HCT116 (cell line): ENCODE measurements around the gene PIK3CB. TPM values are rescaled to one million over a fixed set of nuclear protein-coding genes. Genes with fewer than 3 reads are reported as not detected.

Experiments
- ATAC-seq: fragments of 200-7000 bp; cut with Tn5 transposase; 2 replicates; pipeline ENCODE4 v1.9.1; 2020; ENCODE audit warnings: mild to moderate bottlenecking, moderate library complexity
- BruUV-seq: library from RNA; stranded (reverse); fragments of 400-500 nt; replicated peaks from 2 replicates; lab custom pipeline; 2021; lab: Mats Ljungman, UMichigan
- CTCF ChIA-PET: fragments of 300-600 bp; sonication (Branson Sonifier 250); formaldehyde crosslinking; loops from one replicate; lab custom pipeline; 2021; ENCODE audit warnings: antibody characterized with exemption; lab: Charles Lee
- POLR2A ChIA-PET: fragments of 300-600, 350-600 bp; sonication (Branson Sonifier 250); formaldehyde crosslinking; loops from one replicate; lab custom pipeline; 2021; ENCODE audit warnings: antibody characterized with exemption; lab: Charles Lee
- RAD21 ChIA-PET, 2 experiments: fragments of 300-600 bp; sonication (Branson Sonifier 250); formaldehyde crosslinking; loops; one replicate each; lab custom pipeline; 2023; ENCODE audit warnings: low total read pairs in 2 of 2; ENCODE audit not compliant: uncharacterized antibody in 2 of 2, unreplicated experiment in 2 of 2, low non-redundant PET in 1 of 2; lab: Charles Lee
- DNase-seq: peaks from one replicate; pipeline ENCODE4 v3.0.0-alpha.2; 2010; ENCODE audit warnings: low read depth, low spot score
- H2AFZ ChIP-seq: fragments of 200-600 bp; shearing (Covaris generic), sonication (generic); 2 replicates; pipeline ENCODE4 v1.6.1; 2017; ENCODE audit warnings: low read depth, mixed run types, mixed read lengths, antibody characterized with exemption, low read length; ENCODE audit not compliant: poor library complexity, severe bottlenecking
- H3K27ac ChIP-seq: 2 replicates; pipeline ENCODE4 v1.5.1; 2012; ENCODE audit warnings: low read depth, low read length
- H3K27me3 ChIP-seq: fragments of 200-600 bp; sonication (generic); 2 replicates; pipeline ENCODE4 v1.6.1; 2016; ENCODE audit warnings: mixed run types, low read length, mixed read lengths; ENCODE audit not compliant: insufficient read depth
- H3K36me3 ChIP-seq, 2 experiments: fragments of 200-500 bp in 1 of 2; fragments of 200-600 bp in 1 of 2; sonication (Bioruptor generic) in 1 of 2; sonication (generic) in 1 of 2; 2 replicates each; pipeline versions ENCODE4 v1.5.1 to v1.6.1; 2014 to 2016; ENCODE audit warnings: low read length in 2 of 2, inconsistent platforms in 1 of 2, mixed read lengths in 1 of 2, mixed run types in 1 of 2; ENCODE audit not compliant: insufficient read depth in 2 of 2, control insufficient read depth in 1 of 2
- H3K4me1 ChIP-seq, 2 experiments: fragments of 200-600 bp in 1 of 2; sonication (generic) in 1 of 2; 2 replicates each; pipeline versions ENCODE4 v1.5.1 to v1.6.1; 2012 to 2017; ENCODE audit warnings: low read length in 2 of 2, inconsistent platforms in 1 of 2, mild to moderate bottlenecking in 1 of 2, mixed read lengths in 1 of 2, mixed run types in 1 of 2, moderate library complexity in 1 of 2; ENCODE audit not compliant: insufficient read depth in 2 of 2, control insufficient read depth in 1 of 2
- H3K4me2 ChIP-seq: fragments of 200-600 bp; sonication (generic); 2 replicates; pipeline ENCODE4 v1.6.1; 2017; ENCODE audit warnings: mixed run types, low read length, mixed read lengths
- H3K4me3 ChIP-seq, 2 experiments: fragments of 200-600 bp in 1 of 2; sonication (generic) in 1 of 2; replicated peaks in 1 of 2; 2 replicates each; pipeline ENCODE4 v1.5.1; 2011 to 2016; ENCODE audit warnings: low read length in 2 of 2, control low read depth in 1 of 2, low read depth in 1 of 2, mild to moderate bottlenecking in 1 of 2, mixed read lengths in 1 of 2, mixed run types in 1 of 2
- H3K79me2 ChIP-seq: fragments of 200-600 bp; sonication (generic); 2 replicates; pipeline ENCODE4 v1.6.1; 2017; ENCODE audit warnings: mild to moderate bottlenecking, mixed run types, low read length, moderate library complexity, mixed read lengths; ENCODE audit not compliant: insufficient read depth
- H3K9ac ChIP-seq: fragments of 200-600 bp; sonication (generic); 2 replicates; pipeline ENCODE4 v1.6.1; 2016; ENCODE audit warnings: low read length, mixed read lengths
- H3K9me2 ChIP-seq: fragments of 200-600 bp; sonication (generic), shearing (Covaris generic); 2 replicates; pipeline ENCODE4 v1.6.1; 2017; ENCODE audit warnings: mixed run types, mild to moderate bottlenecking, moderate library complexity; ENCODE audit not compliant: insufficient read depth
- H3K9me3 ChIP-seq, 2 experiments: fragments of 200-500 bp in 1 of 2; fragments of 200-600 bp in 1 of 2; sonication (Bioruptor generic) in 1 of 2; sonication (generic) in 1 of 2; 2 replicates each; pipeline ENCODE4 v1.6.1; 2014 to 2017; ENCODE audit warnings: low read length in 2 of 2, mixed read lengths in 2 of 2, inconsistent platforms in 1 of 2, low read depth in 1 of 2, mild to moderate bottlenecking in 1 of 2, mixed run types in 1 of 2, moderate library complexity in 1 of 2; ENCODE audit not compliant: control insufficient read depth in 1 of 2, insufficient read depth in 1 of 2
- H4K20me1 ChIP-seq: fragments of 200-600 bp; sonication (generic), shearing (Covaris generic); 2 replicates; pipeline ENCODE4 v1.6.1; 2017; ENCODE audit warnings: mixed run types, mild to moderate bottlenecking, moderate library complexity; ENCODE audit not compliant: insufficient read depth
- CEBPB ChIP-seq: IDR thresholded peaks from 2 replicates; pipeline ENCODE4 v1.6.1; 2012; ENCODE audit warnings: low read depth
- EGR1 ChIP-seq: IDR thresholded peaks from 2 replicates; pipeline ENCODE4 v1.6.1; 2012; ENCODE audit warnings: low read depth
- ELF1 ChIP-seq: IDR thresholded peaks from 2 replicates; pipeline ENCODE4 v1.6.1; 2012; ENCODE audit warnings: low read depth, borderline replicate concordance
- EZH2 ChIP-seq: fragments of 200-600 bp; sonication (generic); IDR thresholded peaks from 2 replicates; pipeline ENCODE4 v1.6.1; 2017; ENCODE audit warnings: antibody characterized with exemption, mixed run types
- EZH2phosphoT487 ChIP-seq: fragments of 200-600 bp; IDR thresholded peaks from 2 replicates; pipeline ENCODE4 v1.6.1; 2018; ENCODE audit warnings: antibody characterized with exemption, borderline replicate concordance
- FOSL1 ChIP-seq: IDR thresholded peaks from 2 replicates; pipeline ENCODE4 v1.6.1; 2012; ENCODE audit warnings: low read depth
- JUND ChIP-seq: IDR thresholded peaks from 2 replicates; pipeline ENCODE4 v1.6.1; 2012
- SIN3A ChIP-seq: IDR thresholded peaks from 2 replicates; pipeline ENCODE4 v1.6.1; 2012; ENCODE audit warnings: low read depth
- SP1 ChIP-seq: IDR thresholded peaks from 2 replicates; pipeline ENCODE4 v1.6.1; 2012; ENCODE audit warnings: low read depth
- ZFX ChIP-seq: fragments of 450-650 bp; IDR thresholded peaks from 2 replicates; pipeline ENCODE4 v1.6.1; 2017
- ZNF274 ChIP-seq: fragments of 200-500 bp; sonication (Bioruptor generic); IDR thresholded peaks from 2 replicates; pipeline ENCODE4 v1.6.1; 2014; ENCODE audit warnings: mild to moderate bottlenecking, low read depth, low read length, inconsistent platforms
- intact Hi-C: fragments of 100-400 bp; cut with micrococcal nuclease; formaldehyde crosslinking; loops from 2 replicates; pipeline ENCODE4 v1.10.0; 2022
- total RNA-seq: library from RNA; stranded (reverse); gene quantifications from one replicate; pipeline ENCODE4 v1.2.1, GENCODE V29; 2021; ENCODE audit not compliant: unreplicated experiment
- TF ChIP-seq, protein P1 (sequence below): IDR thresholded peaks from 2 replicates; pipeline ENCODE4 v1.6.1; 2012
- TF ChIP-seq, protein P2 (sequence below), 3 experiments: fragments of 200-600 bp in 1 of 3; sonication (generic) in 1 of 3; IDR thresholded peaks in 2 of 3; conservative IDR thresholded peaks in 1 of 3; 2 replicates each; pipeline ENCODE4 v1.5.1; 2012 to 2017; ENCODE audit warnings: low read depth in 2 of 3, low read length in 2 of 3, antibody characterized with exemption in 1 of 3, borderline replicate concordance in 1 of 3, control low read depth in 1 of 3, mild to moderate bottlenecking in 1 of 3, mixed read lengths in 1 of 3, mixed run types in 1 of 3, moderate library complexity in 1 of 3; ENCODE audit not compliant: insufficient read depth in 1 of 3

PIK3CB gene
- total RNA-seq, 1 experiment from 2014 or later, result 44.3 TPM

DNA sequence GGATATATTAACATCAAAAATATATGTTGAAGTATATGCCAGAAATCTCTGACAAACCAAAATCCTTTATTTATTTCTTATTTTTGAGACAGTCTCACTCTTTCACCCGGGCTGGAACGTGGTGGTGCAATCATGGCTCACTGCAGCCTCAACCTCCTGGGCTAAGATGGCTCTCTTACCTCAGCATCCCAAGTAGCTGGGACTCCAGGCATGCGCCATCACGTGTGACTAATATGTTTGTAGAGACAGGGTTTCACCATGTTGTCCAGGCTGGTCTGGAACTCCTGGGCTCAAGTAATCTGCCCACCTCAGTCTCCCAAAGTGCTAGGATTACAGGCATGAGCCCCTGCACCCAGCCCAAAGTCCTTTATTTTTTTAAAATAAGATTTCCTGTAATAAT, 214.3 kb downstream of the PIK3CB start:
- H3K79me2 ChIP-seq, result peaks cover 9% of the 10 kb centered on the region
- intact Hi-C loops, result no loop called here
- no peak for DNase-seq
- no peak overlapping the region for H3K4me2 ChIP-seq
- no peak overlapping the region for H2AFZ ChIP-seq
- H3K4me1 ChIP-seq, result no peaks in the 10 kb centered on the region
- ChIA-PET CTCF (no interaction called here), POLR2A (no interaction called here), RAD21 (no interaction called here)
- no peaks in the 10 kb centered on the region for H3K9me2 ChIP-seq
- H3K36me3 ChIP-seq, result no peaks in the 10 kb centered on the region
- no peak overlapping the region for H3K4me3 ChIP-seq
- H4K20me1 ChIP-seq, result no peaks in the 10 kb centered on the region
- no peak overlapping the region for H3K27ac ChIP-seq
- H3K9ac ChIP-seq, result no peak overlapping the region
- no peaks in the 10 kb centered on the region for H3K9me3 ChIP-seq
- TF ChIP-seq EZH2 (no peak), ZFX (no peak), FOSL1 (no peak)
- no peaks in the 10 kb centered on the region for H3K27me3 ChIP-seq
- no TSS peak for BruUV-seq
- ATAC-seq, result no peak

DNA sequence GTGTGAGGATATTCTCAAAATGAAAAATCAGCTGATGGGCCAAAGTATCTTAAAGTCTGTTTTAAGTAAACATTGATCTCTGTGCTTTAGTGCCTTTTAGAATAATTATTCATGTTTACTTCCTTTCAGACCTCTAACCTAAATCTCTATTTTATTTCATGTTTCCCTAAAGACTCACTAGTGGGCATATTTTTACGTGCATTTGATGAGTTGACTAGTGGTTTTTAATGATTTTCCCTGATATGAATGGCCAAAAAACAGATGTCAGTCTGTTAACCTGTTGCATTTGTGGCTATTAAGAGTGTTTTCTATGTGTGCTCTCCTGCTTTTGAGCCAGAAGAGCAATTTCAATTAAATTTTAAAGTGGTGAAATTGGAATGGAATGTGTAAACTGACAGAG, 219.3 kb downstream of the PIK3CB start:
- TF ChIP-seq EZH2, result no peak
- no peak for TF ChIP-seq EGR1
- no peak for TF ChIP-seq JUND
- no peak for TF ChIP-seq ZFX
- no peak for TF ChIP-seq ZNF274
- TF ChIP-seq CEBPB, result no peak
- no peak for TF ChIP-seq SIN3A
- TF ChIP-seq SP1, result no peak
- TF ChIP-seq EZH2phosphoT487, result no peak
- TF ChIP-seq, protein P1, sequence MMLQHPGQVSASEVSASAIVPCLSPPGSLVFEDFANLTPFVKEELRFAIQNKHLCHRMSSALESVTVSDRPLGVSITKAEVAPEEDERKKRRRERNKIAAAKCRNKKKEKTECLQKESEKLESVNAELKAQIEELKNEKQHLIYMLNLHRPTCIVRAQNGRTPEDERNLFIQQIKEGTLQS, result no peak
- no peak for TF ChIP-seq ELF1
- TF ChIP-seq, protein P2, sequence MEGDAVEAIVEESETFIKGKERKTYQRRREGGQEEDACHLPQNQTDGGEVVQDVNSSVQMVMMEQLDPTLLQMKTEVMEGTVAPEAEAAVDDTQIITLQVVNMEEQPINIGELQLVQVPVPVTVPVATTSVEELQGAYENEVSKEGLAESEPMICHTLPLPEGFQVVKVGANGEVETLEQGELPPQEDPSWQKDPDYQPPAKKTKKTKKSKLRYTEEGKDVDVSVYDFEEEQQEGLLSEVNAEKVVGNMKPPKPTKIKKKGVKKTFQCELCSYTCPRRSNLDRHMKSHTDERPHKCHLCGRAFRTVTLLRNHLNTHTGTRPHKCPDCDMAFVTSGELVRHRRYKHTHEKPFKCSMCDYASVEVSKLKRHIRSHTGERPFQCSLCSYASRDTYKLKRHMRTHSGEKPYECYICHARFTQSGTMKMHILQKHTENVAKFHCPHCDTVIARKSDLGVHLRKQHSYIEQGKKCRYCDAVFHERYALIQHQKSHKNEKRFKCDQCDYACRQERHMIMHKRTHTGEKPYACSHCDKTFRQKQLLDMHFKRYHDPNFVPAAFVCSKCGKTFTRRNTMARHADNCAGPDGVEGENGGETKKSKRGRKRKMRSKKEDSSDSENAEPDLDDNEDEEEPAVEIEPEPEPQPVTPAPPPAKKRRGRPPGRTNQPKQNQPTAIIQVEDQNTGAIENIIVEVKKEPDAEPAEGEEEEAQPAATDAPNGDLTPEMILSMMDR (IDR thresholded peaks at IDR 0.05 in 2 of 3, conservative IDR thresholded peaks at IDR 0.05 in 1 of 3; ENCODE audit: borderline replicate concordance in 1 of 3, insufficient read depth in 1 of 3, low read depth in 2 of 3, low read length in 2 of 3), result no peak
- TF ChIP-seq FOSL1, result no peak
- BruUV-seq, result no TSS peak

More for the DNA sequence above, 219.3 kb downstream of the PIK3CB start:
- peaks cover 29% of the 10 kb centered on the region for H3K79me2 ChIP-seq
- no peaks in the 10 kb centered on the region for H3K36me3 ChIP-seq
- no peak for ATAC-seq
- ChIA-PET CTCF (interaction anchor here (1.1 kb wide), 1 partner anchor 21 kb away, joined by 3 read pairs; the partner anchor contains the start of gene CEP70), POLR2A (no interaction called here), RAD21 (no interaction called here)
- no peak for DNase-seq
- H3K27me3 ChIP-seq, result no peaks in the 10 kb centered on the region
- no peaks in the 10 kb centered on the region for H4K20me1 ChIP-seq
- no peaks in the 10 kb centered on the region for H3K9me3 ChIP-seq
- H3K27ac ChIP-seq, result no peak overlapping the region
- peaks cover 0 to 9% of the 10 kb centered on the region in 2 experiments; a peak in 1 of 4 replicates for H3K4me1 ChIP-seq
- no peak overlapping the region for H2AFZ ChIP-seq
- no peak overlapping the region for H3K4me2 ChIP-seq
- H3K9me2 ChIP-seq, result no peaks in the 10 kb centered on the region
- no peak overlapping the region for H3K9ac ChIP-seq
- no peak overlapping the region for H3K4me3 ChIP-seq
- intact Hi-C loops, result no loop called here
